ENCODE measurements around the gene LIPH.

The LIPH gene

GRCh38 chr3:185539934-185540333 is 12.5 kb downstream of the LIPH start:
- DNase-seq: no peak

GRCh38 chr3:185537369-185537970 is 14.9 kb downstream of the LIPH start:
- no peak for DNase-seq

- DNase-seq: no peak
Measured at GRCh38 chr3:185534511-185534910, 17.9 kb downstream of the LIPH start.

- DNase-seq: no peak
Measured at GRCh38 chr3:185532901-185533300, 19.5 kb downstream of the LIPH start.

GRCh38 chr3:185530856-185531255 is 21.5 kb downstream of the LIPH start:
- DNase-seq: no peak

GRCh38 chr3:185528532-185528931 is 23.9 kb downstream of the LIPH start:
- DNase-seq: no peak

- DNase-seq: no peak
Measured at GRCh38 chr3:185527364-185527763, 25.0 kb downstream of the LIPH start.

GRCh38 chr3:185526349-185526951 is 25.9 kb downstream of the LIPH start:
- no peak for DNase-seq

- no peak for DNase-seq
Measured at GRCh38 chr3:185521349-185522138, 30.8 kb downstream of the LIPH start.

GRCh38 chr3:185519021-185519420 is 33.4 kb downstream of the LIPH start:
- no peak for DNase-seq

GRCh38 chr3:185517387-185518130 is 34.8 kb downstream of the LIPH start:
- DNase-seq: no peak

- DNase-seq: no peak
Measured at GRCh38 chr3:185511711-185512110, 40.7 kb downstream of the LIPH start.

GRCh38 chr3:185508335-185508991 is 43.9 kb downstream of the LIPH start:
- DNase-seq: no peak

GRCh38 chr3:185507883-185508282 is 44.5 kb downstream of the LIPH start:
- DNase-seq: no peak

GRCh38 chr3:185504636-185505035 is 47.8 kb downstream of the LIPH start:
- no peak for DNase-seq

GRCh38 chr3:185503521-185503920 is 48.9 kb downstream of the LIPH start:
- no peak for DNase-seq

- DNase-seq: no peak
Measured at GRCh38 chr3:185502987-185503386, 49.4 kb downstream of the LIPH start.

GRCh38 chr3:185498503-185499396 is 53.6 kb downstream of the LIPH start, which contains the start of gene TMEM41A:
TSS of gene TMEM41A (minus strand) at chr3:185499035. CDS start at chr3:185498961, 74 bp downstream.
- DNase-seq: peak; percentile 75

GRCh38 chr3:185490241-185490640 is 62.1 kb downstream of the LIPH start:
- no peak for DNase-seq

GRCh38 chr3:185489462-185489861 is 62.9 kb downstream of the LIPH start:
- no peak for DNase-seq

- DNase-seq: no peak
Measured at GRCh38 chr3:185488465-185488864, 63.9 kb downstream of the LIPH start.

GRCh38 chr3:185486394-185486793 is 66.0 kb downstream of the LIPH start:
- DNase-seq: no peak
